Stimulated activated CD4-positive, alpha-beta T cell treated with anti-CD3 and anti-CD28 coated beads, Interleukin-4, amount 100 ng/mL, for 48 hours (primary cell): ENCODE measurements around the gene ZNF585A.
"Not testable (repeated sequence)": the region's sequence is repeated elsewhere in the genome, so short reads cannot be mapped to it uniquely, and the experiment has no call there.

Experiments
- DNase-seq, 2 donors: peaks; one replicate each; pipeline ENCODE4 v3.0.0-alpha.2; 2020; ENCODE audit warnings: low read depth in 2 of 2

The ZNF585A gene

DNA sequence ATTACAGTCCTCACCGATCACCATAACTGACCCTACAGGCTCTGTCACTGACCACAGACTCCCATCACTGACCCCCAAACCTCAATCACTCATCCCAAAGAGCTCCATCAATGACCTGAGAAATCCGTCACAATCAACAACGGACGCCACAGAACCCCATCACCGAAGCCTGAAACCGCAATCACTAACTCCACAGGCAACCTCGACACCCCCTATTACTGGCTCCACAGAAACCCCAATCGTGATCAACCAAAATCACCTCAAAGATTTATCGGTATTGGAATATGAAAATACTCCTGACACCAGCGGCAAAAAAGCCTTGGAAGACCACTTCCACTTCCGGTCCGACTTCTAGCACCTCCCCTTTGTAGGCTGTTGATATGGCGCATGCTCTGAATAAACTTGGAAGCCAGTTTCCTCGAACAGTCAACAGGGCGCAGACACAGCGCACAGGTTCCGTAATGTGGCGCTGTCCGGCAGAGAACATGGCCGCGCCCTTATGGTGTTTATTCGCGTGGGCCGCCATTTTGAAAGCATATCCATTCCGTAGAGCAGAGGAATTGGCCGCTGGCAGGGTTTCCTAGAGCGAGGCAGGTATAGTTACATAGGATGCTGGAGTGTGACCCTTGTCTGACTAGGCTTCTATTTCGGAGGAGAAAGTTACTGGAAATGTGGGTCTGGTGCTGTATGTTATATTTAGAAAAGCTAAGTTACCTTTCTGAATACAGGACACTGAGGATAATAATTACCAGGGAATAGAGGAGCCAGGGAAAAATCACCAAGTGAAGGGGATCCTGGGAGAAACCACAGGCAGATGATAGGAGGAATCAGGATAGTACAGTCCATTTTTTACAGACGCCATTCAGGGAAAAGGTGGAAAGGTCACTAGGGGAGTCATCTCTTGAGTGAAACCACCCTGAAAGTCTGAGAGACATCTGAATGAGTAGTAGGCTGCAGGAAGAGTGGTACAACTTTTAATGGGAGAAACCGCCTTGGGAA, at the start of gene ZNF585A:
ZNF585A (minus strand) TSS at position 328 of the 999 bp plus-strand sequence. CDS start 2,785 bp downstream, outside the sequence.
- peak; percentile 71 to 80 for DNase-seq

DNA sequence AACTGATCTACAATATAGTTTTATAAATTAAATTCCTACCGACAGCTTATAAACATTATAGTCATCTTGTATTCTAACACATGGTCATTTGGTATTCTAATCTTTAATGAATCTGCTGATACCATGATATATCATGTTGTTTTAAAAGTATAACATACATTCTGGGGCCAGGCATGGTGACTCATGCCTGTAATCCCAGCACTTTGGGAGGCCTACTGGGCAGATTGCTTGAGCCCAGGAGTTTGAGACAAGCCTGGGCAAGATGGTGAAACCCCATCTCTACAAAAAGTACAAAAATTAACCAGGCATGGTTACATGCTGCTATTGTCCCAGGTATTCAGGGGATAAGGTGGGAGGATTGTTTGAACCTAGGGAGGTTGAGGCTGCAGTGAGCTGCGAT, 48.6 kb upstream of the ZNF585A start:
- DNase-seq, result no peak

DNA sequence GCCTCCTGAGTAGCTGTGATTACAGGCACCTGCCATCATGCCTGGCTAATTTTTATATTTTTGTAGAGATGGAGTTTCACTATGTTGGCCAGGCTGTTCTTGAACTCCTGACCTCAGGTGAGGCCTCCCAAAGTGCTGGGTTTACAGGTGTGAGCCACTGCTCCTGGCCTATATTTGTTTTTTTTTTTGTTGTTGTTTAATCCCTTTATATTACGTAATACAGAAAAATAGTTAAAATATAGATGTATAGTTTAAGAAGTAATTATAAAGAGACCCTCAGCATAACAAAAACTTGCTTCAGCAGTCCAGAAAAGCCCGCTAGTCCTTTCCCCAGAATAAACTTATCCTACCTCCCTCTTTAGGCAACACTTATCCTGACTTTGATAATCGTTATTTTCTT, 47.9 kb upstream of the ZNF585A start:
- no peak for DNase-seq

GRCh38 chr19:37218592-37218935, 46.1 kb upstream of the ZNF585A start:
- DNase-seq, result peak in 1 of 2 donors; percentile 7

DNA sequence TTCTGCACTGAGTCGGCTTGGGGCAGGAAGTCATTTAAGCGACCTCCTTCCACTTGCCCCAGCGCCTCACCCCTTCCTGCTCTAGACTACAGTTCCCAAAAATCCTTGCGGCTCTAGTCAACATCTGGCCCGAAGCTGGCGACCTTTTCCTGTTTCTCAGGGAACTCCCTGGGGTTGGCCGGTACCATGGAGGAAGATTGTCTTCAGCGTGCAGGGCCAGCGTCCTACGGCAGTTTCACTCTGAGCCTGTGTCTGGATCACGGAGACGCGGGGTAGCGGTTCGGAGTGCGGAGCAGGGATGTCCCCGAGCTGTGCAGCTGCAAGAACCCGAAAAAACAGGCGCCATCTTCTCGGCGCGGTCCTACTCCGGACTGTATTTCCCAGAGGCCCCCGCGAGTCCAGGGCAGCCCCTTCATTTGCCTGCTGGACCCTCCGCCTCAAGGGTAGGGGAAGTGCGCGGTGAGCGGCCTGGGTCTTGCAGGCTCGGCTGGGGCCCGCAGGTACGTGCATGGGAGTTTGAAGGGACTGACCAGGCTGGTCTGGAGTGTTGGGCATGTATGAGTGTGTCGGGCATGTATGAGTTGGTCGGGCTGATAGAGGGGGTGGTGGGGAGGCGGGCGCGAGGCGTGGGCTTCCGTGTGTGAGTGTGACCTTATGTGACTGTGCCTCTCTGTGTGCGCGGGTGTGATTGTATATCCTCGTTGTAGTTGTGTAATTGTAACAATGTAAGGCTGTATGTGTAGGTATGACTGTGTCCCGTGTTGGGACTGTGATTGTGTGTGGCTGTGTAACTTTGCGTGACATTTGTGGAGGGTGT, 45.5 kb upstream of the ZNF585A start, which contains the start of gene ZNF383:
ZNF383 (plus strand) TSS at position 440 of the 817 bp plus-strand sequence. CDS start 12,240 bp downstream, outside the sequence.
- peak; percentile 73 to 82 for DNase-seq

DNA sequence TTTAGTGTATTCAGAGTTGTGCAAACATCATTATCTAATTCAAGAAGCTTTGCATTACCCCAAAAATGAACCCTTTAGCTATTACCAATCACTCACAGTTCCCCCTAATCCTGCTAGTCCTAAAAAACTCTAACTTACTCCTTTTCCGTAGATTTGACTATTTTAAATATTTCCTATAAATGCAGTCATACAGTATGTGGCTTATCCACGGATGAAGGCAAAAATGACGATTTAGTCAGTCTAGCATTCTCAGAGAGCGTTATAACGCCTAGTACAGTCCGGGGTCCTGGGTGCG, 44.9 kb upstream of the ZNF585A start:
- DNase-seq, result no peak

DNA sequence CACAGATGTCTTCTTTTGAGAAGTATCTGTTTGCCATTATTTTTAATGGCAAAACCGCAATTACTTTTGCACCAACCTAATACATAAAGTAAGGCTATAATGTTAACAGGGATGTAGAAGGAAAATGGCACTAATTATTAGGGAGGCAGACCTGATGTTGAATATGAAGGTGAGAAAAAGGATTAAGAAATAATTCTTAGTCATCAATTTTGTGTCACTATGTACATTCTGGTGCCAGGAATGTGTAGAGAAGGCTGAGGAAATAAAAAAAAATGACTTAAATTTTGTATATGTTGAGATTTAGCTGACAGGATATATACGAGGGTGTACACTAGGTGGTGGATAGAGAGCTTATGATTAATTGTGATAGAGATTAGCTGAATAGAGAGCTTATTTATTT, 25.3 kb upstream of the ZNF585A start:
- DNase-seq, result no peak

DNA sequence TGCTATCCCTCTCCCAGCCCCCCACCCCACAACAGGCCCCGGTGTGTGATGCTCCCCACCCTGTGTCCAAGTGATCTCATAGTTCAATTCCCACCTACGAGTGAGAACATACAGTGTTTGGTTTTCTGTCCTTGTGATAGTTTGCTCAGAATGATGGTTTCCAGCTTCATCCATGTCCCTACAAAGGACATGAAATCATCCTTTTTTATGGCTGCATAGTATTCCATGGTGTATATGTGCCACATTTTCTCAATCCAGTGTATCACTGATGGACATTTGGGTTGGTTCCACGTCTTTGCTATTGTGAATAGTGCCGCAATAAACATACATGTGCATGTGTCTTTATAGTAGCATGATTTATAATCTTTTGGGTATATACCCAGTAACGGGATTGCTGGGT, 24.6 kb upstream of the ZNF585A start:
- DNase-seq, result not testable (repeated sequence)

DNA sequence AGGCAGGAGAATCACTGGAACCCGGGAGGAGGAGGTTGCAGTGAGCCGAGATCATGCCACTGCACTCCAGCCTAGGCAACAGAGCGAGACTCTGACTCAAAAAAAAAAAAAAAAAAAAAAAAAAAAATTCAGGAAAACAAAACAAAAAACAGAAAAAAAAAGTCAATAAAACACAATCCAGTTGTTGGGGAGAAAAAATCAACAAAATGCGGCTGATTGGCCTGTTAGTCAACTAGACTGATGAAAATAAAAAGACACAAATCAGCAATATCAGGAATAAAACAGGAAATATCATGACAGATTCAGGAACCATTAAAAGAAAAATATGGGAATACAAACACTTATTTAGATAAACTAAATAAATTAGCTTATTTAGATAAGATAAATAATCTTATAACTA, 22.8 kb upstream of the ZNF585A start:
- DNase-seq, result not testable (repeated sequence)

DNA sequence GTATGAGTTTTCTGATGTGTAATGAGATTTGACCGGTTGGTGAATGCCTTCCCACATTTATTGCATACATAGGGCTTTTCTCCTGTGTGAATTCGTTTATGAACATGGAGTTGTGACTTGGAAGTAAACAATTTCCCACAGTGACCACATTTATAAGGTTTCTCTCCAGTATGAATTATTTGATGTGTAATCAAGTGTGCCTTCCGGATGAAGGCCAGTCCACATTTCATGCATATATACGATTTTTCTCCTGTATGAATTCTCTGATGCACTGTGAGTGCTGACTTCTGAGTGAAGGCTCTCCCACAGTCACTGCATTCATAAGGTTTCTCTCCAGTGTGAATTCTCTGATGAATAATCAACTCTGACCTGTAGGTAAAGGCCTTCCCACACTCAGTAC, 13.6 kb upstream of the ZNF585A start:
- DNase-seq, result not testable (repeated sequence)

- no peak for DNase-seq
These were observed 6.9 kb downstream of the ZNF585A start for GRCh38 chr19:37165635-37166034.

DNA sequence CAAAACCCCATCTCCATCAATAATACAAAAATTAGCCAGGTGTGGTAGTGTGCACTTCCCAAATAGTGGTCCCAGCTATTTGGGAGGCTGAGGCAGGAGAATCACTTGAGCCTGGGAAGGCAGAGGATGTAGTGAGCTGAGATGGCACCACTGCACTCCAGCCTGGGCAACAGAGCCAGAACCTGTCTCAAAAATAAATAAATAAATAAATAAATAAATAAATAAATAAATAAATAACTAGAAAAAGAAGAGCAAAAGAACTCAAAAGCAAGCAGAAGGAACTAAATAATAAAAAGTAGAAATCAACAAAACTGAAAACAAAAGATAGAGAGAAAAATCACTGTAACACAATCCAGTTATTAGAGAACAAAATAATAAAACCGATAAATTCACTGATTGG, 12.3 kb downstream of the ZNF585A start:
- no peak for DNase-seq

DNA sequence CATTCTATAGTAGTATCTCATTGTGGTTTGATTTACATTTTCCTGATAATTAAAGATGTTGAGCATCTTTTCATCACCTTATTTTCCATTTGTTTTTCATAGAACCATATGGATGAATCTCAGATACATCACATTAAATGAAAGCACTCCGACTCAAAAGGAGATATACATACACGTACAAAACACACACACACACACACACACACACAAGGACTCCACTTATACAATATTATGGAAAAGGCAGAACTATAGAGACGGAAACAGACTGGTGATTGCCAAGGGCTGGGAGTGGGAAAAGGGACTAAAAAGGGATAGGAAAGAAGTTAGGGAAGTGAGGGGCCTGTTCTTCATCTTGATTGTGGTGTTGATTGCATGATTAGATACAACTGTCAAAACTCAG, 24.3 kb downstream of the ZNF585A start:
- no peak for DNase-seq

GRCh38 chr19:37136111-37136510, 36.4 kb downstream of the ZNF585A start:
- DNase-seq, result no peak

- no peak for DNase-seq
These were observed 43.7 kb downstream of the ZNF585A start for GRCh38 chr19:37128821-37129177.

DNA sequence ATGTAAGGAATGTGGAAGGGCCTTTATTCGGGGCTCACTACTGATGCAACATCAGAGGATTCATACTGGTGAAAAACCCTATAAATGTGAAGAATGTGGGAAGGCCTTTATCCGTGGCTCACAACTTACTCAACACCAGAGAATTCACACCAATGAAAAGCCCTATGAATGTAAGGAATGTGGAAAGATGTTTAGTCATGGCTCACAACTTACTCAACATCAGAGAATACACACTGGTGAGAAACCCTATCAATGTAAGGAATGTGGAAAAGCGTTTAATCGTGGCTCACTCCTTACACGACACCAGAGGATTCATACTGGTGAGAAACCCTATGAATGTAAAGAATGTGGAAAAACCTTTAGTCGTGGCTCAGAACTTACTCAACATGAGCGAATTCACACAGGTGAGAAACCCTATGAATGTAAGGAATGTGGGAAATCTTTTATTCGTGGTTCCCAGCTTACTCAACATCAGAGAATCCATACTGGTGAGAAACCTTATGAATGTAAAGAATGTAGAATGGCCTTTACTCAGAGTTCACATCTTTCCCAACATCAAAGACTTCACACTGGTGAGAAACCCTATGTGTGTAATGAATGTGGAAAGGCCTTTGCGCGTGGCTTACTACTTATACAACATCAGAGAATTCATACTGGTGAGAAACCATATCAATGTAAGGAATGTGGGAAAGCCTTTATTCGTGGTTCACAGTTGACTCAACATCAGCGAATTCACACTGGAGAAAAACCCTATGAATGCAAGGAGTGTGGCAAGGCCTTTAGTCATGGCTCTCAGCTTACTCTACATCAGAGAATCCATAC, 44.3 kb downstream of the ZNF585A start:
- no peak for DNase-seq

- not testable (repeated sequence) for DNase-seq
These were observed 50.4 kb downstream of the ZNF585A start for GRCh38 chr19:37122093-37122492.

DNA sequence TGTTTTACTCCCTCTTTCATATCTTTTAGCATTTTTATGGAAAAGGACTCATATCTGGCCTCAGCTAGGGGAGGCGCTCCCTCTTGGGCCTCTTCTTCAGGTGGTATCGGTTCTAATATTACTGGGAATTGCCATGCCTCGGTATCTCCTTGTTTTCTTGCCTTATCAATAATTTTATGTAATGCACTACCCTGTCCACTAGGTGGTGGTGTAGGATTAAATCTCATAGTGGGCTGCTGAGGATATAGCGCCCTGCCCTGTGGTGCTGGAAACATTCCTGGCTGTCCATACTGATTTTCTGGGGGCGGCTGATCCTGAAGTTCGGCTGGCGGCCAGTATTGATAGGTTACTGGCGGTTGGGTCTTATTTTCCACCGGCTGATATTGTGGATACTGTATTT, 58.5 kb downstream of the ZNF585A start:
- no peak for DNase-seq

DNA sequence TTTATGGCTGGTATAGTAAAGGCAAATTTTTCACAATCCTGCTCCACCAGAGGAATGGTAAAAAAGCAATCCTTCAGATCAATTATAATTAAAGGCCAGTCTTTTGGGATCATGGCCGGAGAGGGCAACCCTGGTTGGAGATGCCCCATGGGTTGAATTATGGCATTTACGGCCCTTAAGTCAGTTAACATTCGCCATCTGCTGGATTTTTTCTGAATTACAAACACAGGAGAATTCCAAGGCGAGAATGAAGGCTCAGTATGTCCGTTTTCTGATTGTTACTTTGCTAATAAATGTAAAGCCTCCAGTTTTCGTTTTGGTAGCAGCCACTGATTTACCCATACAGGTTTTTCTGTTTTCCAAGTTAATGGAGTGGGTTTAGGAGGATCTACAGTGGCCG, 60.7 kb downstream of the ZNF585A start:
- not testable (repeated sequence) for DNase-seq

DNA sequence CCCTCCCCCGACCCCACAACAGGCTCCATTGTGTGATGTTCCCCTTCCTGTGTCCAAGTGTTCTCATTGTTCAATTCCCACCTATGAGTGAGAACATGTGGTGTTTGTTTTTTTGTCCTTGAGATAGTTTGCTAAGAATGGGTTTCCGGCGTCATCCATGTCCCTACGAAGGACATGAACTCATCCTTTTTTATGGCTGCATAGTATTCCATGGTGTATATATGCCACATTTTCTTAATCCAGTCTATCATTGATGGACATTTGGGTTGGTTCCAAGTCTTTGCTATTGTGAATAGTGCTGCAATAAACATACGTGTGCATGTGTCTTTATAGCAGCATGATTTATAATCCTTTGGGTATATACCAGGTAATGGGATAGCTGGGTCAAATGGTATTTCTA, 68.4 kb downstream of the ZNF585A start:
- not testable (repeated sequence) for DNase-seq

- no peak for DNase-seq
These were observed 73.9 kb downstream of the ZNF585A start for GRCh38 chr19:37098570-37098969.

DNA sequence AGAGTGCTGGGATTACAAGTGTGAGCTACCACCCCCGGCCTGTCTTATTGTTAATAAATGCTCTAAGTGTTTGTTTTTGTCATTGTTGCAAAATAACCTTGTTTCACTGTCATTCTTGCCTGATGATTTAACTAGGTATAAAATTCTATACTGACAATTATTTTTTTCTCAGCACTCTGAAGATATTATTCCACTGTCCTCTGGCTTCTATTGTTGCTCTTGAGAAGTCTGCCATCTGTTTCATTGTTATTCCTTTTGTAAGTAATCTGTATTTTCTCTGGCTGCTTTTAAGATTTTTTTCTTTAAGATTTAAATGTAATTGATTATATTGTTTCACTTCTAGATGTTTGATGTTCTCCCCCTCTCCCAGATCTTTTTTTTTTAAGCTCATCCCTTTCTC, 76.6 kb downstream of the ZNF585A start:
- DNase-seq, result no peak
